GM23248 (cell line): Measurements from ENCODE around the gene PEX14. TPM values are rescaled to one million over a fixed set of nuclear protein-coding genes. Genes with fewer than 3 reads are reported as not detected.

Experiments used
- DNase-seq: peaks from one replicate; pipeline ENCODE4 v3.0.0-alpha.2; 2015
- H2AFZ ChIP-seq: fragments of 200-600 bp; sonication (generic); 2 replicates; pipeline ENCODE4 v1.6.1; 2016; ENCODE audit warnings: antibody characterized with exemption
- H3F3A ChIP-seq: fragments of 200-600 bp; sonication (generic); 2 replicates; pipeline ENCODE4 v1.6.1; 2016; ENCODE audit warnings: mild to moderate bottlenecking, antibody characterized with exemption, mixed run types; ENCODE audit not compliant: insufficient read depth
- H3K27ac ChIP-seq: fragments of 200-600 bp; sonication (generic); 2 replicates; pipeline ENCODE4 v1.5.1; 2016; ENCODE audit warnings: mild to moderate bottlenecking
- H3K27me3 ChIP-seq: fragments of 200-600 bp; sonication (generic); replicated peaks from 2 replicates; pipeline ENCODE4 v1.6.1; 2016; ENCODE audit warnings: mild to moderate bottlenecking; ENCODE audit not compliant: insufficient read depth
- H3K36me3 ChIP-seq: fragments of 200-600 bp; sonication (generic); 2 replicates; pipeline ENCODE4 v1.6.1; 2016; ENCODE audit warnings: low read depth, mild to moderate bottlenecking
- H3K4me1 ChIP-seq: fragments of 200-600 bp; sonication (generic); 2 replicates; pipeline ENCODE4 v1.6.1; 2016; ENCODE audit warnings: mild to moderate bottlenecking; ENCODE audit not compliant: insufficient read depth
- H3K4me2 ChIP-seq: fragments of 200-600 bp; sonication (generic); one replicate; pipeline ENCODE4 v1.6.1; 2016; ENCODE audit warnings: mild to moderate bottlenecking; ENCODE audit not compliant: unreplicated experiment
- H3K4me3 ChIP-seq: fragments of 200-600 bp; sonication (generic); 2 replicates; pipeline ENCODE4 v1.5.1; 2016; ENCODE audit warnings: mild to moderate bottlenecking
- H3K79me2 ChIP-seq: fragments of 200-600 bp; sonication (generic); 2 replicates; pipeline ENCODE4 v1.6.1; 2016; ENCODE audit warnings: mild to moderate bottlenecking; ENCODE audit not compliant: insufficient read depth
- H3K9ac ChIP-seq: fragments of 200-600 bp; sonication (generic); 2 replicates; pipeline ENCODE4 v1.6.1; 2016; ENCODE audit warnings: mild to moderate bottlenecking
- H3K9me2 ChIP-seq: fragments of 200-600 bp; sonication (generic); 2 replicates; pipeline ENCODE4 v1.6.1; 2016; ENCODE audit warnings: mixed run types, mild to moderate bottlenecking, moderate library complexity; ENCODE audit not compliant: insufficient read depth
- H3K9me3 ChIP-seq: fragments of 200-600 bp; sonication (generic); one replicate; pipeline ENCODE4 v1.6.1; 2017; ENCODE audit warnings: low read depth
- H4K20me1 ChIP-seq: fragments of 200-600 bp; sonication (generic); 2 replicates; pipeline ENCODE4 v1.6.0; 2016; ENCODE audit not compliant: insufficient read depth
- EZH2 ChIP-seq: fragments of 200-600 bp; sonication (generic); IDR thresholded peaks from 2 replicates; pipeline ENCODE4 v1.6.1; 2018; ENCODE audit warnings: antibody characterized with exemption, mild to moderate bottlenecking; ENCODE audit not compliant: insufficient read depth, poor library complexity, severe bottlenecking
- EZH2phosphoT487 ChIP-seq: fragments of 200-600 bp; sonication (generic); IDR thresholded peaks from 2 replicates; pipeline ENCODE4 v1.6.1; 2018; ENCODE audit warnings: antibody characterized with exemption, moderate library complexity, mild to moderate bottlenecking, low read depth; ENCODE audit not compliant: insufficient read depth
- WGBS, 2 experiments: methylation state at CpG; one replicate each; pipeline ENCODE4 v1.1.6; 2015 to 2017; ENCODE audit warnings: low lambda C conversion rate in 2 of 2, low coverage in 1 of 2; ENCODE audit errors: missing lambda C conversion rate in 2 of 2; 5-methylcytosine and 5-hydroxymethylcytosine counted together
- in situ Hi-C: fragments of 300-500 bp; cut with MboI; formaldehyde crosslinking; loops from 2 replicates; pipeline ENCODE4 v1.15.0; 2020
- polyA plus RNA-seq: library from polyadenylated mRNA; unstranded; fragments of >200 nt; fragmentation: Nextera tagmentation; extraction: Ambion mirVana; gene quantifications from 2 replicates; pipeline ENCODE4 v1.2.1, GENCODE V29; 2016
- total RNA-seq: library from RNA; depleted of rRNA; stranded (reverse); fragments of >200 nt; shearing (Covaris generic); gene quantifications from 2 replicates; pipeline ENCODE4 v1.2.3, GENCODE V29; 2014

Gene PEX14
- total and polyA plus RNA-seq, 2 experiments from 2014 or later: 13.9 to 20.1 TPM

DNA sequence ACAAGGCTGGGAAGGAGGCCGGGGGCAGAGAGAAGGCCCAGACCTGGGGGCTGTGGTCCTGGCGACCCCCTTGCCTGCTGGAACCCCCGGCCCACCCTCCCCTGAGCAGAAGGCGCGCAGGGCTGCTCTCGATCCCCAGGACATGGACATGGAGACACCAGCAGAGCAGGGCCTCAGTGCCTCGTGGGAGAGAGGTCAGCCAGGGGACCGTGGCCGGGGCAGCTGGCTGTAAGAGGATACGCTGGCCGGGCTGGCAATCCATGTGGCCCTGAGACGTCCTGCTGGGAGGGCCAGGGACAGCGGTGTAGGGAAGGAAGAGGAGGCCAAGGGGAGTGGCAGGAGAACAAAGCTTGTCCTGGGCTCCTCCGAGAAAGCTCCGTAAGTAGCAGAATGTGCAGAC lies 189.5 kb downstream of the PEX14 start:
- Histone ChIP-seq H3K36me3 (no peaks in the 10 kb centered on the region), H3K4me3 (no peak overlapping the region), H3K9ac (no peak overlapping the region), H3F3A (no peaks in the 10 kb centered on the region), H3K27me3 (no peaks in the 10 kb centered on the region), H4K20me1 (no peaks in the 10 kb centered on the region), H3K79me2 (no peaks in the 10 kb centered on the region), H2AFZ (no peak overlapping the region), H3K4me2 (no peak overlapping the region), H3K9me2 (no peaks in the 10 kb centered on the region), H3K4me1 (no peaks in the 10 kb centered on the region), H3K9me3 (no peaks in the 10 kb centered on the region), H3K27ac (no peak overlapping the region)
- TF ChIP-seq EZH2: no peak
- no peak for TF ChIP-seq EZH2phosphoT487
- no peak for DNase-seq
- 49% methylated on average over 13 to 15 of the region's 15 CpGs for WGBS, 2 experiments
- in situ Hi-C loops: no loop called here

DNA sequence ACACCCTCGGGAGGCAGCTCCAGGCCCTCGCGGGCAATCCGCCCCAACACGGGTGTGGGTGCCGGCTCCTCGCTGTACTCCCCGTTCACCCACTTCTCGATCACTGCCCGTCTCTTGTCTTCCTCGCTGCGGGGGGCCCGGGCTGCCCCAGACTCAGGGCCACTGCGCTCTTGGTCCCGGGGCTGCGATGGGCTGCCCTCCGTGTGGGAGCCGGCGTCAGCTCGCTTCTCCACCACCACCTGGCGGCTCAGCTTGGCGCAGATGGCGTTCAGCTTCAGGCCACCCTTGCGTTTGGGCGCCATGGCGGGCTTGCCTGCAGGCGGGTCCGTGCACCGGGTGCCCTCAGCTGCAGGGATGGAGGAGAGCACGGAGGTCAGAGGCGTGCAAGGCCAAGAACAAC lies 190.5 kb downstream of the PEX14 start:
- no peaks in the 10 kb centered on the region for H4K20me1 ChIP-seq
- no peak overlapping the region for H3K27ac ChIP-seq
- WGBS, 2 experiments: 92 to 93% methylated on average over 24 to 31 of the region's 31 CpGs

DNA sequence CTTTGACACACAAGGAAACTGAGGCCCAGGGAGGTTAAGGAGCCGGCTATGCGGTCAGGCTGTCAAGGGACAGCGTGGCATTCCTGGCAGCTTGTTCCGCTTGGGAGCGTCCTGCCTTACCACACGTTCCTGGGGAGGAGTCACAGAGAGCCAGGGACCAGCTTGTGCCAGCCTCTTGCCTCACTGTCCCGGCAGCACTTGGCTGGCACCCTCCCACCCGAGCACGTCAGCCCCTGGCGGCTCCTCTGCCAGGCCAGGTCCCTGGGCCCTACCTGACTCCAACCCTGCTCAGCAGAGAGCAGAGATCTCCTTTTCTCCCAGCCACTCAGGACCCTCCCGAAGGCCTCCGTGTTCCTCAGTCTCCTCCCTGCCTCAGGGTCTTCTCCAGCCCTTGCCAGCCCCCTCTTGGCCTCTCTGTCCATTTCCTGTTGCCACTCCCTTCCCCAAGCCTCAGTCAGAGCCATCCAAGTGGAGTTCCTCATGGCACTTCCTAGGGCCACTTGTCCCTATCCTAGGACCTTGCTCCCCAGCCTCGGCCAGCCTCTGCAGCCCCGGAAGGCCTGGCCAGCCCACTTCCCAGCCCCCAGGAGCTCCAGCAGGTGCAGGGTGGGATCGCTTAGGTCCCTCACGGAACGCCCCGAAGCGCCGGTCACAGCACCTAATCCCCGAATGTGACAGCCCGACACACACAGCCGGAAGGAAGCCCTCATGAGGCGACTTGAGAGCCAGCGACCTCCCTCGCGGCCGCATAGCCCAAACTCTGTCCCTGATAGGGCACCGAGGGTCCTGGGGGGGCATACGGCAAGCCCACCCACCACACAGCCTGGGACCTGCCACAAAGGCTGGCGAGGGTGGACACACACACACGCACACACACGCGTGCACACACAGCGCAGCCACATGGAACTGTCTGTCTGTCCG lies 191.4 kb downstream of the PEX14 start:
- no peaks in the 10 kb centered on the region for H3K36me3 ChIP-seq
- no peaks in the 10 kb centered on the region for H3K79me2 ChIP-seq
- H2AFZ ChIP-seq: no peak overlapping the region
- H3K9me3 ChIP-seq: no peaks in the 10 kb centered on the region
- H3K4me3 ChIP-seq: no peak overlapping the region
- H3K27me3 ChIP-seq: no peaks in the 10 kb centered on the region
- H3K9me2 ChIP-seq: no peaks in the 10 kb centered on the region
- no peak for TF ChIP-seq EZH2phosphoT487
- no peak for TF ChIP-seq EZH2
- no peaks in the 10 kb centered on the region for H3K4me1 ChIP-seq
- no peak overlapping the region for H3K9ac ChIP-seq
- H4K20me1 ChIP-seq: no peaks in the 10 kb centered on the region
- H3F3A ChIP-seq: no peaks in the 10 kb centered on the region
- no peak overlapping the region for H3K27ac ChIP-seq
- WGBS, 2 experiments: 82 to 84% methylated on average over 36 of the region's 36 CpGs
- in situ Hi-C loops: no loop called here
- H3K4me2 ChIP-seq: no peak overlapping the region
- DNase-seq: no peak

More for the DNA sequence above, 190.5 kb downstream of the PEX14 start:
- H3K4me2 ChIP-seq: no peak overlapping the region
- no peaks in the 10 kb centered on the region for H3K9me3 ChIP-seq
- no peaks in the 10 kb centered on the region for H3K9me2 ChIP-seq
- no peak overlapping the region for H2AFZ ChIP-seq
- no peak for DNase-seq
- no peaks in the 10 kb centered on the region for H3K27me3 ChIP-seq
- H3F3A ChIP-seq: no peaks in the 10 kb centered on the region
- in situ Hi-C loops: no loop called here
- no peaks in the 10 kb centered on the region for H3K79me2 ChIP-seq
- H3K4me3 ChIP-seq: no peak overlapping the region
- H3K4me1 ChIP-seq: no peaks in the 10 kb centered on the region
- no peaks in the 10 kb centered on the region for H3K36me3 ChIP-seq
- H3K9ac ChIP-seq: no peak overlapping the region
- TF ChIP-seq EZH2 (no peak), EZH2phosphoT487 (no peak)

DNA sequence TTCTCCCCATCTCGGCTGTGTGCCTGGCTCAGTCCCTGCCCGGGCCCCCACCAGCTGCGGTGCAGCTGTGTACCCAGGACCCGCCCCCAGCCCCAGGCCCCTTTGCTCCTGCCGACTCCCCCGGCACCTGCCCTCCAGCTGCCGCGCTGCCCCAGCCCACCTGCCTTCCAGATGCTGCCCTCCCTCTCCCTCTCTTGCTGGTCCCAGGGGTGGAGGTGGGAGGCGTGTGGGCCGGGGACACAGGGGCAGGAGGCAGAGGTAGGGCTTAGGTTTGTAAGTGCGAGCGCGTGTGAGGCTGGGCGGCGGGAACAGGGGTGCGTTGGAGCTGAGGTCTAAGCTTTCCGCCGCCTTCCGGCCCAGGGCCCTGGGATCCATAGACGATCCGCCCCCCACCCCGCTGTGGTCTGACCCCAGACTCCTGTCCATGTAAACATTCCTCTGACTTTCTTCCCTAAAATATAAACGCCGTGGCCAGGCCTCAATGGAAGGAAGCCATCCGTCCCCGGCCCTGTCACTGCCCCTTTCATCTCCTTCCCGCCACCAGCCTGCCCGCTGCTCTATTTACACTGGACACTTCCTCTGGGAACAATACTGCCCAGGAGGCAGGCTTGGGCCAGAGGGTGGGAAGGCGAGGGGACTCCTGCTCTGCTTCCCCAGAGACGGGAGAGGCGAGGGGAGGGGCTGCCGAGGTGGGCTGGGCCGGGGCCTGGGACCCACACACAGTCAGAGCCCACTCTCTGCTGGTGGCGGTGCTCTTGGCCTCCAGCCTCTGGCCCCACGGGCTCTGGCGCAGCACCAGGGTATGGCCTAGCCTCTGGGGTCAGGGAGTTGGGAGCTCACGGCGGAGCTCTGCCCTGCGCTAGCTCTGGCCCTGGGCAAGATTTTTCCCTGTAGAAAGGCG lies 193.4 kb downstream of the PEX14 start:
- Histone ChIP-seq H3K27ac (no peak overlapping the region), H3K9me3 (no peaks in the 10 kb centered on the region), H3K9ac (no peak overlapping the region), H3K9me2 (no peaks in the 10 kb centered on the region), H2AFZ (no peak overlapping the region), H3K4me3 (no peak overlapping the region), H3K4me1 (no peaks in the 10 kb centered on the region), H3F3A (no peaks in the 10 kb centered on the region), H3K27me3 (no peaks in the 10 kb centered on the region), H3K4me2 (no peak overlapping the region), H4K20me1 (no peaks in the 10 kb centered on the region), H3K36me3 (no peaks in the 10 kb centered on the region), H3K79me2 (no peaks in the 10 kb centered on the region)
- TF ChIP-seq EZH2phosphoT487 (no peak), EZH2 (no peak)
- in situ Hi-C loops: no loop called here
- 69 to 74% methylated on average over 22 to 40 of the region's 40 CpGs for WGBS, 2 experiments
- DNase-seq: no peak
